DOHH2 (cell line): Measurements from ENCODE around the gene SH3PXD2A.

Source experiments
- H3F3A ChIP-seq: fragments of 200-600 bp; sonication (generic), shearing (Covaris generic); 2 replicates; pipeline ENCODE4 v1.6.0; 2016; ENCODE audit warnings: antibody characterized with exemption, mild to moderate bottlenecking; ENCODE audit not compliant: control insufficient read depth, insufficient read depth
- H3K27ac ChIP-seq: fragments of 200-600 bp; sonication (generic); 2 replicates; pipeline ENCODE4 v1.5.1; 2014; ENCODE audit warnings: low read depth, mild to moderate bottlenecking, low read length, moderate library complexity
- H3K27me3 ChIP-seq: fragments of 200-600 bp; sonication (generic); 2 replicates; pipeline ENCODE4 v1.6.1; 2014; ENCODE audit warnings: mild to moderate bottlenecking, low read length, mixed read lengths; ENCODE audit not compliant: control insufficient read depth
- H3K36me3 ChIP-seq: fragments of 200-600 bp; sonication (generic); 2 replicates; pipeline ENCODE4 v1.6.1; 2014; ENCODE audit warnings: mild to moderate bottlenecking, low read length, moderate library complexity, mixed read lengths; ENCODE audit not compliant: control insufficient read depth
- H3K4me1 ChIP-seq: fragments of 200-600 bp; sonication (generic); 2 replicates; pipeline ENCODE4 v1.6.1; 2014; ENCODE audit warnings: mild to moderate bottlenecking, low read length, mixed read lengths; ENCODE audit not compliant: control insufficient read depth
- H3K4me2 ChIP-seq: fragments of 200-600 bp; sonication (generic); 2 replicates; pipeline ENCODE4 v1.6.0; 2014; ENCODE audit warnings: mild to moderate bottlenecking, low read length, moderate library complexity
- H3K4me3 ChIP-seq: fragments of 200-600 bp; sonication (generic); 2 replicates; pipeline ENCODE4 v1.5.1; 2014; ENCODE audit warnings: mild to moderate bottlenecking, low read length, mixed read lengths
- H3K79me2 ChIP-seq: fragments of 200-600 bp; sonication (generic); 2 replicates; pipeline ENCODE4 v1.6.1; 2014; ENCODE audit warnings: mild to moderate bottlenecking, low read length, mixed read lengths; ENCODE audit not compliant: control insufficient read depth
- H3K9me2 ChIP-seq: fragments of 200-600 bp; sonication (generic); replicated peaks from 2 replicates; pipeline ENCODE4 v1.6.1; 2014; ENCODE audit warnings: mild to moderate bottlenecking, low read length, mixed read lengths; ENCODE audit not compliant: control insufficient read depth
- H3K9me3 ChIP-seq: fragments of 200-600 bp; sonication (generic); 2 replicates; pipeline ENCODE4 v1.6.1; 2014; ENCODE audit warnings: antibody characterized with exemption, low read length, mixed read lengths; ENCODE audit not compliant: control insufficient read depth, insufficient read depth
- H4K20me1 ChIP-seq: fragments of 200-600 bp; sonication (generic); 2 replicates; pipeline ENCODE4 v1.6.0; 2014; ENCODE audit warnings: low read depth, mild to moderate bottlenecking, antibody characterized with exemption, low read length, moderate library complexity; ENCODE audit not compliant: control insufficient read depth, insufficient read depth
- EZH2phosphoT487 ChIP-seq: fragments of 200-600 bp; sonication (generic); IDR thresholded peaks from 2 replicates; pipeline ENCODE4 v1.6.1; 2017; ENCODE audit warnings: borderline replicate concordance, mild to moderate bottlenecking, antibody characterized with exemption, low read length, moderate library complexity, mixed read lengths
- TF ChIP-seq, protein P1 (sequence below): fragments of 200-600 bp; sonication (generic); IDR thresholded peaks from one replicate; pipeline ENCODE4 v1.5.1; 2014; ENCODE audit warnings: antibody characterized with exemption, mild to moderate bottlenecking, low read depth, low read length; ENCODE audit not compliant: poor library complexity, severe bottlenecking

SH3PXD2A gene

GRCh38 chr10:103683851-103684250 lies 171.5 kb downstream of the SH3PXD2A start:
- Histone ChIP-seq H3K36me3 (no peaks in the 10 kb centered on the region), H3K9me2 (no peaks in the 10 kb centered on the region), H3K79me2 (no peaks in the 10 kb centered on the region), H3F3A (no peaks in the 10 kb centered on the region), H3K4me1 (peaks cover 8% of the 10 kb centered on the region), H3K27me3 (no peaks in the 10 kb centered on the region), H4K20me1 (no peaks in the 10 kb centered on the region), H3K27ac (no peak overlapping the region), H3K4me2 (no peak overlapping the region), H3K4me3 (no peak overlapping the region), H3K9me3 (no peaks in the 10 kb centered on the region)
- TF ChIP-seq EZH2phosphoT487 = no peak
- TF ChIP-seq, protein P1, sequence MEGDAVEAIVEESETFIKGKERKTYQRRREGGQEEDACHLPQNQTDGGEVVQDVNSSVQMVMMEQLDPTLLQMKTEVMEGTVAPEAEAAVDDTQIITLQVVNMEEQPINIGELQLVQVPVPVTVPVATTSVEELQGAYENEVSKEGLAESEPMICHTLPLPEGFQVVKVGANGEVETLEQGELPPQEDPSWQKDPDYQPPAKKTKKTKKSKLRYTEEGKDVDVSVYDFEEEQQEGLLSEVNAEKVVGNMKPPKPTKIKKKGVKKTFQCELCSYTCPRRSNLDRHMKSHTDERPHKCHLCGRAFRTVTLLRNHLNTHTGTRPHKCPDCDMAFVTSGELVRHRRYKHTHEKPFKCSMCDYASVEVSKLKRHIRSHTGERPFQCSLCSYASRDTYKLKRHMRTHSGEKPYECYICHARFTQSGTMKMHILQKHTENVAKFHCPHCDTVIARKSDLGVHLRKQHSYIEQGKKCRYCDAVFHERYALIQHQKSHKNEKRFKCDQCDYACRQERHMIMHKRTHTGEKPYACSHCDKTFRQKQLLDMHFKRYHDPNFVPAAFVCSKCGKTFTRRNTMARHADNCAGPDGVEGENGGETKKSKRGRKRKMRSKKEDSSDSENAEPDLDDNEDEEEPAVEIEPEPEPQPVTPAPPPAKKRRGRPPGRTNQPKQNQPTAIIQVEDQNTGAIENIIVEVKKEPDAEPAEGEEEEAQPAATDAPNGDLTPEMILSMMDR = no peak

- Histone ChIP-seq H3F3A (no peaks in the 10 kb centered on the region), H4K20me1 (no peaks in the 10 kb centered on the region), H3K9me2 (no peaks in the 10 kb centered on the region), H3K27ac (no peak overlapping the region), H3K36me3 (no peaks in the 10 kb centered on the region), H3K27me3 (no peaks in the 10 kb centered on the region), H3K79me2 (no peaks in the 10 kb centered on the region), H3K4me3 (no peak overlapping the region), H3K4me2 (no peak overlapping the region), H3K4me1 (peaks cover 21% of the 10 kb centered on the region), H3K9me3 (no peaks in the 10 kb centered on the region)
- TF ChIP-seq, protein P1 = no peak
- TF ChIP-seq EZH2phosphoT487 = no peak
These were observed 172.7 kb downstream of the SH3PXD2A start for GRCh38 chr10:103682631-103683030.

- no peak overlapping the region for H3K27ac ChIP-seq
- no peaks in the 10 kb centered on the region for H3K27me3 ChIP-seq
- H3K4me1 ChIP-seq = peaks cover 22% of the 10 kb centered on the region
- H3F3A ChIP-seq = no peaks in the 10 kb centered on the region
- H3K4me3 ChIP-seq = no peak overlapping the region
- no peaks in the 10 kb centered on the region for H3K9me3 ChIP-seq
- H3K9me2 ChIP-seq = no peaks in the 10 kb centered on the region
- no peak overlapping the region for H3K4me2 ChIP-seq
- TF ChIP-seq, protein P1 = no peak
- TF ChIP-seq EZH2phosphoT487 = no peak
- H3K36me3 ChIP-seq = no peaks in the 10 kb centered on the region
- H4K20me1 ChIP-seq = no peaks in the 10 kb centered on the region
- no peaks in the 10 kb centered on the region for H3K79me2 ChIP-seq
These were observed 173.6 kb downstream of the SH3PXD2A start for GRCh38 chr10:103681617-103682399.
